NCI-H2196 (cell line): ENCODE measurements around the gene IL1RAPL1.

Experiments used
- DNase-seq: peaks from one replicate; lab custom pipeline; 2025; ENCODE audit not compliant: unreplicated experiment; lab: John Stamatoyannopoulos, UW

The IL1RAPL1 gene

GRCh38 chrX:29617725-29618124 lies 1030.5 kb downstream of the IL1RAPL1 start:
- DNase-seq = no peak

GRCh38 chrX:29627833-29628232 lies 1040.6 kb downstream of the IL1RAPL1 start:
- no peak for DNase-seq

- DNase-seq = no peak
These were observed 1047.3 kb downstream of the IL1RAPL1 start for GRCh38 chrX:29634516-29634915.

- DNase-seq = no peak
These were observed 1049.1 kb downstream of the IL1RAPL1 start for GRCh38 chrX:29636331-29636730.

GRCh38 chrX:29640106-29640505 lies 1052.9 kb downstream of the IL1RAPL1 start:
- DNase-seq = no peak

GRCh38 chrX:29641461-29641860 lies 1054.2 kb downstream of the IL1RAPL1 start:
- DNase-seq = no peak

- no peak for DNase-seq
These were observed 1055.9 kb downstream of the IL1RAPL1 start for GRCh38 chrX:29643181-29643580.

- no peak for DNase-seq
These were observed 1060.9 kb downstream of the IL1RAPL1 start for GRCh38 chrX:29648161-29648560.

GRCh38 chrX:29652484-29652883 lies 1065.2 kb downstream of the IL1RAPL1 start:
- no peak for DNase-seq

GRCh38 chrX:29653721-29654120 lies 1066.5 kb downstream of the IL1RAPL1 start:
- DNase-seq = no peak

- DNase-seq = no peak
These were observed 1072.7 kb downstream of the IL1RAPL1 start for GRCh38 chrX:29659911-29660310.

- no peak for DNase-seq
These were observed 1074.0 kb downstream of the IL1RAPL1 start for GRCh38 chrX:29661290-29661689.

GRCh38 chrX:29662101-29662500 lies 1074.9 kb downstream of the IL1RAPL1 start:
- no peak for DNase-seq

GRCh38 chrX:29662759-29663503 lies 1075.7 kb downstream of the IL1RAPL1 start:
- DNase-seq = no peak

- DNase-seq = no peak
These were observed 1078.3 kb downstream of the IL1RAPL1 start for GRCh38 chrX:29665532-29665931.

GRCh38 chrX:29666366-29666765 lies 1079.1 kb downstream of the IL1RAPL1 start:
- DNase-seq = no peak

GRCh38 chrX:29671421-29671820 lies 1084.2 kb downstream of the IL1RAPL1 start:
- DNase-seq = no peak

GRCh38 chrX:29687687-29688086 lies 1100.4 kb downstream of the IL1RAPL1 start:
- DNase-seq = no peak

- DNase-seq = no peak
These were observed 1102.8 kb downstream of the IL1RAPL1 start for GRCh38 chrX:29690061-29690460.

- DNase-seq = no peak
These were observed 1103.8 kb downstream of the IL1RAPL1 start for GRCh38 chrX:29691044-29691443.

GRCh38 chrX:29693912-29694311 lies 1106.7 kb downstream of the IL1RAPL1 start:
- DNase-seq = no peak

- DNase-seq = no peak
These were observed 1112.0 kb downstream of the IL1RAPL1 start for GRCh38 chrX:29699239-29699638.

- DNase-seq = no peak
These were observed 1119.8 kb downstream of the IL1RAPL1 start for GRCh38 chrX:29707088-29707487.
